ENCODE measurements around the gene ARL8B. TPM values are rescaled to one million over a fixed set of nuclear protein-coding genes. Genes with fewer than 3 reads are reported as not detected.

The ARL8B gene
- total and polyA plus RNA-seq, 2 of the 8 experiments (the other 6 are each of a cell fraction or from before 2014, with no cell fraction given): 14.5 to 27.8 TPM

DNA sequence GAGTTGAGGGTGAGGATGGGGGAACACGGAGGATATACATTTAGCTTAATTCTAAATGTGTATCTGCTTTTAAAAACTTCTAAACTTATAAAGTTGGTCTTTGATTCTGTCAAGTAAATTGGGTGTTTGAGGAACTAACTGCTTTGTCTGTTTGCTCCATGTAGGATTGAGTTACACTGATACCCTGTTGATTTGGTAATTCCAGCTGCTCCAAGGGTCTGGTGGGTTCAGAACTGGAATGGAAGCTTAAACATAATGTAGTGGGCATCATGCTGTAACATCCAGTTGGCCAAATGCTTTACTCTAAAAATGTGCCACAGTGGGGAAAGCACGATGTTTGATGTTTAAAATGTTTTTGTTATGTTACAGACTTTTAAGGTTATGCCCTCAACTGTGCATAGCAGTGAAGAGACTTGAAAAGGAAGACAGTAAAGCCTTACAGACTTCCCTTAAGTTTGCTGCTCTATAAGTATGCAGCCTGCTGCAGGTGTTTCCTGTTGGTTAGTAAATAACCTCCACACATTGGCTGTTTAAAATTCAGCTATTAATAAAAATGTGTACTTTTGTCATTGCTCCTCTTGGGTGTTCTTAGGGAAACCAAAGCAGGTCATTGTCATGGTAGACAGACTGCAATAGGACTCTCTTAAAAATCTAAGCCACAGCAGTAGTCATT lies 59.5 kb downstream of the ARL8B start:
- Histone ChIP-seq H2AK5ac (ENCODE audit: low read depth, low read length) (no peak overlapping the region), H3K79me2 (ENCODE audit: control insufficient read depth in 1 of 2, insufficient read depth in 2 of 2, low read length in 2 of 2) (no peaks in the 10 kb centered on the region), H3K23ac (ENCODE audit: insufficient read length) (no peak overlapping the region), H3K14ac (ENCODE audit: insufficient read length) (no peak overlapping the region), H4K20me1 (replicated peaks in 1 of 2; ENCODE audit: control insufficient read depth in 1 of 2, insufficient read depth in 2 of 2, low read length in 2 of 2) (peaks cover 2% of the 10 kb centered on the region in 2 experiments), H3K18ac (ENCODE audit: extremely low read depth, low read length) (no peak overlapping the region), H4K8ac (ENCODE audit: extremely low read depth, insufficient read depth, low read length) (no peak overlapping the region), H3K9me3 (ENCODE audit: insufficient read depth in 2 of 2, low read depth in 1 of 2, low read length in 1 of 2) (no peaks in the 10 kb centered on the region), H2BK12ac (ENCODE audit: low read depth, low read length) (no peak overlapping the region), H3K4ac (replicated peaks; ENCODE audit: insufficient read length, low read depth, low read length) (no peak overlapping the region), H2AFZ (ENCODE audit: low read length) (no peak overlapping the region), H4K91ac (replicated peaks; ENCODE audit: insufficient read length, low read length) (no peak overlapping the region), H3K9ac (replicated peaks in 1 of 4; ENCODE audit: extremely low read depth in 1 of 4, low read depth in 3 of 4, low read length in 3 of 4) (no peak overlapping the region), H2BK20ac (ENCODE audit: low read length) (no peak overlapping the region), H3K36me3 (ENCODE audit: control insufficient read depth in 2 of 4, insufficient read depth in 4 of 4, low read length in 3 of 4) (peaks cover 0 to 9% (median 4%) of the 10 kb centered on the region in 4 experiments; a peak in 4 of 8 replicates), H3K4me2 (ENCODE audit: insufficient read depth in 1 of 2, low read depth in 2 of 2, low read length in 2 of 2) (no peak overlapping the region), H3K23me2 (ENCODE audit: low read depth, low read length) (no peaks in the 10 kb centered on the region), H4K5ac (ENCODE audit: insufficient read length, low read depth, low read length) (no peak overlapping the region), H3K79me1 (ENCODE audit: low read depth, low read length) (no peaks in the 10 kb centered on the region), H2BK15ac (ENCODE audit: low read length) (no peak overlapping the region), H2BK5ac (ENCODE audit: low read depth, low read length) (no peak overlapping the region), H3K56ac (replicated peaks; ENCODE audit: insufficient read length, low read depth, low read length) (no peak overlapping the region), H2BK120ac (replicated peaks; ENCODE audit: low read depth, low read length) (no peak overlapping the region), H3K27ac (ENCODE audit: low read depth, low read length) (no peak overlapping the region), H3K27me3 (replicated peaks in 1 of 4; ENCODE audit: control insufficient read depth in 3 of 4, extremely low read depth in 1 of 4, insufficient read depth in 3 of 4, low read length in 3 of 4) (0 out of 7 replicates have a peak, but pooled peaks cover 0 to 3% (median 0%) of the 10 kb centered on the region in 4 experiments), H3K4me1 (replicated peaks in 1 of 4; ENCODE audit: control insufficient read depth in 3 of 4, insufficient read depth in 4 of 4, low read length in 3 of 4) (no peaks in the 10 kb centered on the region; a peak in 2 of 7 replicates), H3K4me3 (ENCODE audit: extremely low read depth in 1 of 4, insufficient read depth in 2 of 4, low read depth in 3 of 4, low read length in 4 of 4) (no peak overlapping the region)
- FAIRE-seq (no peak), DNase-seq (ENCODE audit: low read depth in 1 of 2, low spot score in 2 of 2) (no peak)
- POLR2A ChIA-PET (ENCODE audit: partially characterized antibody): interaction anchor here (0.7 kb wide), 1 partner anchor 15 kb away, joined by 4 read pairs; no protein-coding TSS in a partner anchor
- 97% methylated on average over 2 of the region's 2 CpGs; no CpG with 5 or more reads in 1 of the 2 experiments for WGBS, 2 experiments (ENCODE audit: extremely low coverage in 1 of 2, insufficient coverage in 1 of 2, insufficient read length in 1 of 2, insufficient replicate concordance in 2 of 2, low coverage in 1 of 2, low lambda C conversion rate in 2 of 2, missing lambda C conversion rate in 1 of 2)
- CTCF ChIA-PET (ENCODE audit: partially characterized antibody): interaction anchor here (1.0 to 1.4 kb wide), 3 partner anchors 32 to 57 kb away, joined by 3 read pairs; no protein-coding TSS in a partner anchor
- TF ChIP-seq TCF12 (IDR thresholded peaks at IDR 0.05; ENCODE audit: low read depth, low read length) (no peak), TAF7 (optimal IDR thresholded peaks at IDR 0.05; ENCODE audit: borderline replicate concordance, low read depth, low read length) (no peak), POLR2AphosphoS5 (IDR thresholded peaks at IDR 0.05; ENCODE audit: low read depth, low read length) (no peak), FOSL1 (IDR thresholded peaks at IDR 0.05; ENCODE audit: insufficient read depth, low read depth, low read length) (no peak), MAFK (IDR thresholded peaks at IDR 0.05; ENCODE audit: low read depth, low read length) (no peak), EZH2 (IDR thresholded peaks at IDR 0.05; ENCODE audit: low read depth, low read length, severe bottlenecking) (no peak), CREB1 (IDR thresholded peaks at IDR 0.05) (no peak), CHD2 (IDR thresholded peaks at IDR 0.05; ENCODE audit: low read length) (no peak), NRF1 (IDR thresholded peaks at IDR 0.05; ENCODE audit: low read depth, low read length) (no peak), SIX5 (IDR thresholded peaks at IDR 0.05; ENCODE audit: low read depth, low read length) (no peak), HDAC6 (IDR thresholded peaks at IDR 0.05; ENCODE audit: low read depth, low read length) (no peak), CEBPB (IDR thresholded peaks at IDR 0.05; ENCODE audit: low read depth, low read length) (no peak), RFX5 (IDR thresholded peaks at IDR 0.05; ENCODE audit: borderline replicate concordance, low read depth, low read length) (no peak), GABPA (IDR thresholded peaks at IDR 0.05; ENCODE audit: borderline replicate concordance, insufficient read depth, low read length) (no peak), ASH2L (IDR thresholded peaks at IDR 0.05; ENCODE audit: low read length) (no peak)

Measured in H1 (cell line).